Uterus (tissue), 2 donors: ENCODE measurements around the gene HMGB3.

Experiments used
- POLR2A ChIP-seq, 2 donors: fragments of 450-650 bp; IDR thresholded peaks; one replicate each; pipeline ENCODE4 v1.6.1; 2016; ENCODE audit warnings: antibody characterized with exemption in 2 of 2, mild to moderate bottlenecking in 1 of 2, moderate library complexity in 1 of 2
- TF ChIP-seq, protein P1 (sequence below), 4 experiments: fragments of 200-600 bp in 2 of 4; fragments of 450-650 bp in 2 of 4; sonication (generic) in 2 of 4; IDR thresholded peaks; one replicate each; pipeline ENCODE4 v1.5.1; 2016 to 2019; ENCODE audit warnings: antibody characterized with exemption in 4 of 4, mild to moderate bottlenecking in 2 of 4, moderate library complexity in 1 of 4

- TF ChIP-seq, protein P1, sequence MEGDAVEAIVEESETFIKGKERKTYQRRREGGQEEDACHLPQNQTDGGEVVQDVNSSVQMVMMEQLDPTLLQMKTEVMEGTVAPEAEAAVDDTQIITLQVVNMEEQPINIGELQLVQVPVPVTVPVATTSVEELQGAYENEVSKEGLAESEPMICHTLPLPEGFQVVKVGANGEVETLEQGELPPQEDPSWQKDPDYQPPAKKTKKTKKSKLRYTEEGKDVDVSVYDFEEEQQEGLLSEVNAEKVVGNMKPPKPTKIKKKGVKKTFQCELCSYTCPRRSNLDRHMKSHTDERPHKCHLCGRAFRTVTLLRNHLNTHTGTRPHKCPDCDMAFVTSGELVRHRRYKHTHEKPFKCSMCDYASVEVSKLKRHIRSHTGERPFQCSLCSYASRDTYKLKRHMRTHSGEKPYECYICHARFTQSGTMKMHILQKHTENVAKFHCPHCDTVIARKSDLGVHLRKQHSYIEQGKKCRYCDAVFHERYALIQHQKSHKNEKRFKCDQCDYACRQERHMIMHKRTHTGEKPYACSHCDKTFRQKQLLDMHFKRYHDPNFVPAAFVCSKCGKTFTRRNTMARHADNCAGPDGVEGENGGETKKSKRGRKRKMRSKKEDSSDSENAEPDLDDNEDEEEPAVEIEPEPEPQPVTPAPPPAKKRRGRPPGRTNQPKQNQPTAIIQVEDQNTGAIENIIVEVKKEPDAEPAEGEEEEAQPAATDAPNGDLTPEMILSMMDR (IDR thresholded peaks at IDR 0.05): no peak
- no peak for TF ChIP-seq POLR2A (IDR thresholded peaks at IDR 0.05)
Observed at GRCh38 chrX:150935467-150935866, 47.7 kb upstream of the HMGB3 start.
